GM23338 (cell line): ENCODE results near the gene HMG20B. TPM values are rescaled to one million over a fixed set of nuclear protein-coding genes. Genes with fewer than 3 reads are reported as not detected.

ENCODE experiments used
- EZH2 ChIP-seq: fragments of 200-600 bp; sonication (generic); IDR thresholded peaks from one replicate; pipeline ENCODE4 v1.8.0; 2017; ENCODE audit warnings: antibody characterized with exemption, mild to moderate bottlenecking, low read depth; ENCODE audit not compliant: unreplicated experiment
- EZH2phosphoT487 ChIP-seq: fragments of 200-600 bp; sonication (generic); IDR thresholded peaks from one replicate; pipeline ENCODE4 v1.8.1; 2018; ENCODE audit warnings: antibody characterized with exemption; ENCODE audit not compliant: unreplicated experiment
- STAT1 ChIP-seq: IDR thresholded peaks from one replicate; pipeline ENCODE4 v1.6.1; 2016; ENCODE audit warnings: antibody characterized with exemption; ENCODE audit not compliant: unreplicated experiment
- ZNF331 ChIP-seq: fragments of 250-450 bp; sonication (Bioruptor Pico); IDR thresholded peaks from 2 replicates; pipeline ENCODE4 v1.5.0; 2020; ENCODE audit warnings: low read depth, mild to moderate bottlenecking, moderate library complexity
- polyA plus RNA-seq: library from polyadenylated mRNA; unstranded; fragments of >200 nt; fragmentation: Nextera tagmentation; extraction: Ambion mirVana; gene quantifications from 2 replicates; pipeline ENCODE4 v1.2.1, GENCODE V29; 2016
- total RNA-seq: library from RNA; depleted of rRNA; stranded (reverse); fragments of >200 nt; shearing (Covaris generic); gene quantifications from 2 replicates; pipeline ENCODE4 v1.2.3, GENCODE V29; 2014
- TF ChIP-seq, protein P1 (sequence below): fragments of 250-450 bp; sonication (Bioruptor Pico); IDR thresholded peaks from 2 replicates; pipeline ENCODE4 v1.5.0; 2020; ENCODE audit warnings: mild to moderate bottlenecking, moderate library complexity
- TF ChIP-seq, protein P2 (sequence below): IDR thresholded peaks from one replicate; pipeline ENCODE4 v1.6.1; 2018; ENCODE audit warnings: antibody characterized with exemption; ENCODE audit not compliant: unreplicated experiment

HMG20B gene
- total and polyA plus RNA-seq, 2 experiments from 2014 or later: 74.1 to 130 TPM

DNA sequence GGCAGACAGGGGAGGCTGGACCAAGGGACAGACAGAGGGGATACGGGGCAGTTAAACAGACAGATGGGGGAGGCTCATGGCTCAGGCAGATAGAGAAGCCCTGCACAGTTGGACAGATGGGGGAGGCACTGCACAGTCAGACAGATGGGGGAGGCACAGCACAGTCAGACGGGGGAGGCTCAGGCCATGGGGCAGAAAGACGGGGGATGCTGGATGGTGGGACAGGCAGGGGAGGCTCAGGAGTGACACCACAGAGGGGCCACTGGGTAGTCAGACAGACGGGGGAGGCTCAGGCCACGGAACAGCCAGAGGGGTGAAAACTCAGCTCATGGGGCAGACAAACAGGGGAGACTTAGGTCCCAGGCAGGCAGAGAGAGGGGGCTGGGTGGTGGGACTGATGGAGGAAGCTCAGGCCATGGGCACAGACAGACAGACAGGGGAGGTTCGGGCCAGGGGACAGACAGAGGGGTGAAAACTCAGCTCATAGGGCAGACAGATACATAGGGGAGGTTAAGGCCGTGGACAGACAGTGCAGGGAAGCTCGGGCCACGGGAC lies 16.2 kb upstream of the HMG20B start (continued):
- TF ChIP-seq, protein P1, sequence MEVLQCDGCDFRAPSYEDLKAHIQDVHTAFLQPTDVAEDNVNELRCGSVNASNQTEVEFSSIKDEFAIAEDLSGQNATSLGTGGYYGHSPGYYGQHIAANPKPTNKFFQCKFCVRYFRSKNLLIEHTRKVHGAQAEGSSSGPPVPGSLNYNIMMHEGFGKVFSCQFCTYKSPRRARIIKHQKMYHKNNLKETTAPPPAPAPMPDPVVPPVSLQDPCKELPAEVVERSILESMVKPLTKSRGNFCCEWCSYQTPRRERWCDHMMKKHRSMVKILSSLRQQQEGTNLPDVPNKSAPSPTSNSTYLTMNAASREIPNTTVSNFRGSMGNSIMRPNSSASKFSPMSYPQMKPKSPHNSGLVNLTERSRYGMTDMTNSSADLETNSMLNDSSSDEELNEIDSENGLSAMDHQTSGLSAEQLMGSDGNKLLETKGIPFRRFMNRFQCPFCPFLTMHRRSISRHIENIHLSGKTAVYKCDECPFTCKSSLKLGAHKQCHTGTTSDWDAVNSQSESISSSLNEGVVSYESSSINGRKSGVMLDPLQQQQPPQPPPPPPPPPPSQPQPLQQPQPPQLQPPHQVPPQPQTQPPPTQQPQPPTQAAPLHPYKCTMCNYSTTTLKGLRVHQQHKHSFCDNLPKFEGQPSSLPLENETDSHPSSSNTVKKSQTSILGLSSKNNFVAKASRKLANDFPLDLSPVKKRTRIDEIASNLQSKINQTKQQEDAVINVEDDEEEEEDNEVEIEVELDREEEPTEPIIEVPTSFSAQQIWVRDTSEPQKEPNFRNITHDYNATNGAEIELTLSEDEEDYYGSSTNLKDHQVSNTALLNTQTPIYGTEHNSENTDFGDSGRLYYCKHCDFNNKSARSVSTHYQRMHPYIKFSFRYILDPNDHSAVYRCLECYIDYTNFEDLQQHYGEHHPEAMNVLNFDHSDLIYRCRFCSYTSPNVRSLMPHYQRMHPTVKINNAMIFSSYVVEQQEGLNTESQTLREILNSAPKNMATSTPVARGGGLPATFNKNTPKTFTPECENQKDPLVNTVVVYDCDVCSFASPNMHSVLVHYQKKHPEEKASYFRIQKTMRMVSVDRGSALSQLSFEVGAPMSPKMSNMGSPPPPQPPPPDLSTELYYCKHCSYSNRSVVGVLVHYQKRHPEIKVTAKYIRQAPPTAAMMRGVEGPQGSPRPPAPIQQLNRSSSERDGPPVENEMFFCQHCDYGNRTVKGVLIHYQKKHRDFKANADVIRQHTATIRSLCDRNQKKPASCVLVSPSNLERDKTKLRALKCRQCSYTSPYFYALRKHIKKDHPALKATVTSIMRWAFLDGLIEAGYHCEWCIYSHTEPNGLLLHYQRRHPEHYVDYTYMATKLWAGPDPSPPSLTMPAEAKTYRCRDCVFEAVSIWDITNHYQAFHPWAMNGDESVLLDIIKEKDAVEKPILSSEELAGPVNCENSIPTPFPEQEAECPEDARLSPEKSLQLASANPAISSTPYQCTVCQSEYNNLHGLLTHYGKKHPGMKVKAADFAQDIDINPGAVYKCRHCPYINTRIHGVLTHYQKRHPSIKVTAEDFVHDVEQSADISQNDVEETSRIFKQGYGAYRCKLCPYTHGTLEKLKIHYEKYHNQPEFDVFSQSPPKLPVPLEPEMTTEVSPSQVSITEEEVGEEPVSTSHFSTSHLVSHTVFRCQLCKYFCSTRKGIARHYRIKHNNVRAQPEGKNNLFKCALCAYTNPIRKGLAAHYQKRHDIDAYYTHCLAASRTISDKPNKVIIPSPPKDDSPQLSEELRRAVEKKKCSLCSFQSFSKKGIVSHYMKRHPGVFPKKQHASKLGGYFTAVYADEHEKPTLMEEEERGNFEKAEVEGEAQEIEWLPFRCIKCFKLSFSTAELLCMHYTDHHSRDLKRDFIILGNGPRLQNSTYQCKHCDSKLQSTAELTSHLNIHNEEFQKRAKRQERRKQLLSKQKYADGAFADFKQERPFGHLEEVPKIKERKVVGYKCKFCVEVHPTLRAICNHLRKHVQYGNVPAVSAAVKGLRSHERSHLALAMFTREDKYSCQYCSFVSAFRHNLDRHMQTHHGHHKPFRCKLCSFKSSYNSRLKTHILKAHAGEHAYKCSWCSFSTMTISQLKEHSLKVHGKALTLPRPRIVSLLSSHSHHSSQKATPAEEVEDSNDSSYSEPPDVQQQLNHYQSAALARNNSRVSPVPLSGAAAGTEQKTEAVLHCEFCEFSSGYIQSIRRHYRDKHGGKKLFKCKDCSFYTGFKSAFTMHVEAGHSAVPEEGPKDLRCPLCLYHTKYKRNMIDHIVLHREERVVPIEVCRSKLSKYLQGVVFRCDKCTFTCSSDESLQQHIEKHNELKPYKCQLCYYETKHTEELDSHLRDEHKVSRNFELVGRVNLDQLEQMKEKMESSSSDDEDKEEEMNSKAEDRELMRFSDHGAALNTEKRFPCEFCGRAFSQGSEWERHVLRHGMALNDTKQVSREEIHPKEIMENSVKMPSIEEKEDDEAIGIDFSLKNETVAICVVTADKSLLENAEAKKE (CRISPR knock-in tag): no peak
- TF ChIP-seq, protein P2, sequence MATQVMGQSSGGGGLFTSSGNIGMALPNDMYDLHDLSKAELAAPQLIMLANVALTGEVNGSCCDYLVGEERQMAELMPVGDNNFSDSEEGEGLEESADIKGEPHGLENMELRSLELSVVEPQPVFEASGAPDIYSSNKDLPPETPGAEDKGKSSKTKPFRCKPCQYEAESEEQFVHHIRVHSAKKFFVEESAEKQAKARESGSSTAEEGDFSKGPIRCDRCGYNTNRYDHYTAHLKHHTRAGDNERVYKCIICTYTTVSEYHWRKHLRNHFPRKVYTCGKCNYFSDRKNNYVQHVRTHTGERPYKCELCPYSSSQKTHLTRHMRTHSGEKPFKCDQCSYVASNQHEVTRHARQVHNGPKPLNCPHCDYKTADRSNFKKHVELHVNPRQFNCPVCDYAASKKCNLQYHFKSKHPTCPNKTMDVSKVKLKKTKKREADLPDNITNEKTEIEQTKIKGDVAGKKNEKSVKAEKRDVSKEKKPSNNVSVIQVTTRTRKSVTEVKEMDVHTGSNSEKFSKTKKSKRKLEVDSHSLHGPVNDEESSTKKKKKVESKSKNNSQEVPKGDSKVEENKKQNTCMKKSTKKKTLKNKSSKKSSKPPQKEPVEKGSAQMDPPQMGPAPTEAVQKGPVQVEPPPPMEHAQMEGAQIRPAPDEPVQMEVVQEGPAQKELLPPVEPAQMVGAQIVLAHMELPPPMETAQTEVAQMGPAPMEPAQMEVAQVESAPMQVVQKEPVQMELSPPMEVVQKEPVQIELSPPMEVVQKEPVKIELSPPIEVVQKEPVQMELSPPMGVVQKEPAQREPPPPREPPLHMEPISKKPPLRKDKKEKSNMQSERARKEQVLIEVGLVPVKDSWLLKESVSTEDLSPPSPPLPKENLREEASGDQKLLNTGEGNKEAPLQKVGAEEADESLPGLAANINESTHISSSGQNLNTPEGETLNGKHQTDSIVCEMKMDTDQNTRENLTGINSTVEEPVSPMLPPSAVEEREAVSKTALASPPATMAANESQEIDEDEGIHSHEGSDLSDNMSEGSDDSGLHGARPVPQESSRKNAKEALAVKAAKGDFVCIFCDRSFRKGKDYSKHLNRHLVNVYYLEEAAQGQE: no peak
- TF ChIP-seq EZH2phosphoT487: no peak
- TF ChIP-seq ZNF331 (CRISPR knock-in tag): no peak
- no peak for TF ChIP-seq STAT1
- TF ChIP-seq EZH2: no peak
